Effector memory CD4-positive, alpha-beta T cell (primary cell): ENCODE results near the gene ZNF660.
"Not testable (repeated sequence)": the region's sequence is repeated elsewhere in the genome, so short reads cannot be mapped to it uniquely, and the experiment has no call there.

ENCODE experiments used
- DNase-seq, 3 donors: peaks; one replicate each; pipeline ENCODE4 v3.0.0-alpha.2; 2020
- H3K27ac ChIP-seq: 2 replicates; pipeline ENCODE4 v1.7.0; 2013; ENCODE audit warnings: mild to moderate bottlenecking, low read length, moderate library complexity; ENCODE audit not compliant: insufficient read depth, poor library complexity, severe bottlenecking
- H3K27me3 ChIP-seq: replicated peaks from 2 replicates; pipeline ENCODE4 v1.7.0; 2013; ENCODE audit warnings: mild to moderate bottlenecking, low read length; ENCODE audit not compliant: insufficient read depth, control insufficient read depth, poor library complexity, severe bottlenecking
- H3K36me3 ChIP-seq: 2 replicates; pipeline ENCODE4 v1.7.0; 2013; ENCODE audit warnings: mild to moderate bottlenecking, low read length, moderate library complexity; ENCODE audit not compliant: control insufficient read depth, insufficient read depth
- H3K4me1 ChIP-seq: 2 replicates; pipeline ENCODE4 v1.7.0; 2013; ENCODE audit warnings: low read length, mild to moderate bottlenecking; ENCODE audit not compliant: control insufficient read depth, insufficient read depth, poor library complexity, severe bottlenecking
- H3K4me3 ChIP-seq: 2 replicates; pipeline ENCODE4 v1.7.0; 2013; ENCODE audit warnings: low read length, low read depth, mild to moderate bottlenecking; ENCODE audit not compliant: insufficient read depth, poor library complexity, severe bottlenecking
- H3K9me3 ChIP-seq: 2 replicates; pipeline ENCODE4 v1.7.0; 2013; ENCODE audit warnings: mild to moderate bottlenecking, low read length, moderate library complexity; ENCODE audit not compliant: control insufficient read depth

Gene ZNF660

GRCh38 chr3:44571024-44571423 is 13.7 kb upstream of the ZNF660 start:
- peaks cover 18% of the 10 kb centered on the region for H3K36me3 ChIP-seq
- no peaks in the 10 kb centered on the region for H3K27me3 ChIP-seq
- no peak for DNase-seq
- no peak overlapping the region for H3K27ac ChIP-seq
- no peaks in the 10 kb centered on the region for H3K4me1 ChIP-seq
- H3K4me3 ChIP-seq, result no peak overlapping the region
- H3K9me3 ChIP-seq, result peaks cover 19% of the 10 kb centered on the region

DNA sequence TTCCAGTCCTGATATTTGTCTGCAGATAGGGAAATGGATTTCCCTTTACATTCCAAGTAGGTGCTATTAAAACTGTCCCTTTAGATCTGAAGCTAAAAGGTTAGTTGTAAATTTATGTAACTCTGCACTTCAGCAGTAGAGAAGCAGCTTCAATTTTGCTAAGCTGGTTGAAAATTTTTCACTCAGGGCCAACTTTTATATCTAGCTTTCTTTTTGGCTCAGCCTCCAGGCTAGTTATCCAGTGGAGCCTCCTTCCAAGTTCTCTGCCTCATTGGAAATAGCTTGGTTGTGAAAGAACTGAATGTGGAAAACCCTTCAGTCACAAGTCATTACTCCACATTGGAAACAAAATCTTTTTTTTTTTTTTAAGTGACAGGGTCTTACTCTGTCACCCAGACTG is 8.2 kb upstream of the ZNF660 start:
- Histone ChIP-seq H3K9me3 (peaks cover 3% of the 10 kb centered on the region), H3K27me3 (no peaks in the 10 kb centered on the region), H3K27ac (no peak overlapping the region), H3K4me1 (no peaks in the 10 kb centered on the region), H3K36me3 (no peaks in the 10 kb centered on the region), H3K4me3 (no peak overlapping the region)
- DNase-seq, result no peak

DNA sequence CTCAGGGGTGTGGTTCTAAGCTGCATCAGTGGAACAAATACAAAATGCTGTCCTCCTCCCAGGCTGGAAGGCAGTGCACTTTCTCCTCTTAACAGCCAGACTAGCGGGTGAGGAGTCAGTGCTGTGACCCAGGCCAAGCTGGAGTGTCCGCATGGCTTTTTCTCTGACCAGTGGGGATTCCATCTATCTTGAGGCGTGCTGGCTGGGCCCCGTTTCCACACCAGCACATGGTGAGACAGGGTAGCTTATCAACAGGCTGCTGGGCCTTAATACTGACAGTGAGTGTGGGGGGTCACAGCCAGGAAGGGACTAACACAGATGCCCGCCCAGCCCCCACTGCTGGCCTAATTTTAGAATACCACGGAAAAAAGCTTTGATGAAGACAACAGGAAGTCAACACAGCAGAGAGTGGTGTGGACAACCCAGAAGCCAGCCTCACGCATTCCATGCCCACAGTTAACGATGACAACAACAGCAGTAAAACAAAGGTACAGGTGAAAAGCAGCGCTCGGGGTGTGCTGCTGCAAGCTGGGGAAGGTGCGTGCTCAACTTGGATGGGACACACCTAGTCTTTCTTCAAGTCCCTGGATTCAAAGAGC is 7.3 kb upstream of the ZNF660 start:
- not testable (repeated sequence) for H3K36me3 ChIP-seq, H3K4me3 ChIP-seq, DNase-seq

GRCh38 chr3:44578316-44578715 is 6.4 kb upstream of the ZNF660 start:
- not testable (repeated sequence) for H3K27me3 ChIP-seq, DNase-seq, H3K9me3 ChIP-seq, H3K4me3 ChIP-seq, H3K27ac ChIP-seq, H3K4me1 ChIP-seq, H3K36me3 ChIP-seq

More for the DNA sequence above, 7.3 kb upstream of the ZNF660 start:
- H3K27me3 ChIP-seq, H3K9me3 ChIP-seq, H3K4me1 ChIP-seq, H3K27ac ChIP-seq: not testable (repeated sequence)

DNA sequence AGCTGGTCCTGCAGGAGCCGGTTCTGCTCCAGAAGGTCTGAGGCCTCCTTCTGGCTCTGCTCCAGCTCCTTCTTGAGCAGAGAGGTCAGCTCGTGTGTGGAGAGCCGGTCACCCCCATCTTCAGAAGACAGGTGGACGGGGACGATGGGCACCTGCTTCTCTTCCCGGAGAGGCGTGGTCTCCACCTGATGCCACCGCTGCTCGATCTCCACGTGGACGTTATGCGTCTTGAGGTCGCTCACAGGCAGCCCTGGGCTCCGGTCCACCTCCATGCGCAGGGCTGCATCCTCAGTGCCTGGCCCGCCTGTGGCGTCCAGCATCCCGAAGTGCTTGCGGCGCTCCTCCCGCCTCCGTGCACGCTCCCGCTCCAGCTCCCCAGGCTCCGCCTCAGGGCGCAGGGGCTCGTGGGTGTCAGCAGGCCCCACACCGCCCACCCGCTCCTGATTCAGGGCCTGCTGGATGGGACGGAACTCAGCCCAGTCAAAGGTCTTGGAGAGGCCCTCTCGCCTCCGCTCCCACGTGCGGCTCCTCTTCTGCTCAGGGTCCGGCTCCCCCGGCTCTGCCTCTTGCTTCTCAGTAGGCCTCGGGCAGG is 5.7 kb upstream of the ZNF660 start:
- not testable (repeated sequence) for H3K27me3 ChIP-seq, H3K4me1 ChIP-seq, H3K27ac ChIP-seq, DNase-seq, H3K9me3 ChIP-seq, H3K36me3 ChIP-seq, H3K4me3 ChIP-seq

GRCh38 chr3:44579749-44580148 is 5.0 kb upstream of the ZNF660 start:
- not testable (repeated sequence) for H3K27me3 ChIP-seq, H3K4me3 ChIP-seq, H3K36me3 ChIP-seq, H3K4me1 ChIP-seq, DNase-seq, H3K27ac ChIP-seq, H3K9me3 ChIP-seq

DNA sequence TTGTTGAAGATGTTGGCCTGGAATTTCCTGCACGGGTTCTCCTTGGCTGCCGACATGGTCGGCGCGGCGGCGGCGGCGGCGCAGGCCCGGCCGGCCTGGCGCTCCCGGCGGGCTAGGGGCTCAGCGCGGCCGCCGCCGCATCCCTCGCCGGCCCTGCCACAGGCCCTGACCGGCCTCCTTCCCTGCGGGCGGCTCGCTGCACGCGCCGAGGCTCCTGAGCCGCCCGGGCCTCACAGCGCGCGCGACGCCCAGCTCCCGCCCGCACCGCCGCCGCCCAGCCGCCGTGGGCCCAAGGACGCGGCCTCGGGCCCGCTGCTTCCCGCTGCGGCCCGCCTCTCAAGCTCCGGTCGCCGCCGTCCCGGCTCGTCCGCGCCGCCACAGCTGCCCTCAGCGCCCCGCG is 3.8 kb upstream of the ZNF660 start:
- DNase-seq, H3K27ac ChIP-seq, H3K36me3 ChIP-seq, H3K4me1 ChIP-seq, H3K4me3 ChIP-seq, H3K9me3 ChIP-seq: not testable (repeated sequence)
- H3K27me3 ChIP-seq, result peaks cover 13% of the 10 kb centered on the region

GRCh38 chr3:44596621-44597020 is 11.9 kb downstream of the ZNF660 start:
- Histone ChIP-seq H3K4me3 (no peak overlapping the region), H3K36me3 (no peaks in the 10 kb centered on the region), H3K9me3 (no peaks in the 10 kb centered on the region), H3K27ac (no peak overlapping the region), H3K27me3 (no peaks in the 10 kb centered on the region), H3K4me1 (no peaks in the 10 kb centered on the region)
- DNase-seq, result no peak

DNA sequence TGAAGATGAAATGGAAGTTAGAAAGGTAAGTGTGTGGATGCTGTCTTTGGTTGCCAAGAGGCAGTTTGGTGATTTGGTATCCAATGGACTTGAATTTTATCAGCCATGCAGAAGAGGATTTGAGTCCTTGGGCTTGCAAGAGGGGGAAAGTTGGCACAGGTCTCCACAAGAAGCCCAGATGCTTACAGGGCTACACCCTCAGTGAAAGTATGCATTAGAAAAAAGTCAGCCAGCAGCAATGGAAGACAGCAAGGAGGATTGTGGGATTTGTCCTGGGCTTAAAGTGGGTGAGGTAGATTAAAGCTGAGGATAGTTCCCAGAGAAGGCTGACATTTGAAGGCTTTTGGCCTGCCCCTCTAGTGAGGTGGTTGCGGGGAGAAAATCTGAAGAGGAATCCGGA is 17.0 kb downstream of the ZNF660 start:
- H3K36me3 ChIP-seq, result no peaks in the 10 kb centered on the region
- no peaks in the 10 kb centered on the region for H3K27me3 ChIP-seq
- no peak for DNase-seq
- no peaks in the 10 kb centered on the region for H3K4me1 ChIP-seq
- H3K4me3 ChIP-seq, result no peak overlapping the region
- H3K9me3 ChIP-seq, result no peaks in the 10 kb centered on the region
- H3K27ac ChIP-seq, result no peak overlapping the region

DNA sequence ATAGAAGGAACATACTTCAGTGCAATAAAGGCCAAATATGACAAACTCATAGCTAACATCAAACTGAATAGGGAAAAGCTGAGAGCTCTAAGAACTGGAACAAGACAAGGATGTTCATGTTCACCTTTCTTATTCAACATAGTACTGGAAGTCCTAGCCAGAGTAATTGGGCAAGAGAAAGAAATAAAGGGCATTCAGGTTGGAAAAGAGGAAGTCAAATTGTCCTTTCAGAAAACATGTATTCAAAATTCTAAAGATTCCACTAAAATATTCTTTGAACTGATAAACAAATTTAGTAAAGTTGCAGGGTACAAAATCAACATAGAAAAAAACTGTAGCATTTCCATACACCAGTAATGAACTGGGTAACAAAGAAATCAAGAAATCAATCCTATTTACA is 27.9 kb downstream of the ZNF660 start:
- no peaks in the 10 kb centered on the region for H3K9me3 ChIP-seq
- no peaks in the 10 kb centered on the region for H3K27me3 ChIP-seq
- no peak for DNase-seq
- no peak overlapping the region for H3K4me3 ChIP-seq
- no peaks in the 10 kb centered on the region for H3K36me3 ChIP-seq
- no peak overlapping the region for H3K27ac ChIP-seq
- no peaks in the 10 kb centered on the region for H3K4me1 ChIP-seq
